ENCODE measurements around the gene PLEKHA1.

The PLEKHA1 gene

GRCh38 chr10:122374237-122374858 lies at the start of gene PLEKHA1:
PLEKHA1 (plus strand) TSS chr10:122374708; CDS start chr10:122393201, 18,493 bp downstream.
- H3K4me1 ChIP-seq (ENCODE audit: control insufficient read depth in 1 of 2, insufficient read depth in 2 of 2, low read length in 2 of 2), result no peaks in the 10 kb centered on the region
- peak within 1 kb of the TSS; percentile 86 for H3K27ac ChIP-seq (ENCODE audit: low read length)
- H3K4me3 ChIP-seq (ENCODE audit: low read depth in 1 of 2, low read length in 2 of 2), result peak within 1 kb of the TSS; percentile 83 to 91
- no peaks in the 10 kb centered on the region for H3K9me3 ChIP-seq (ENCODE audit: control insufficient read depth in 1 of 2, low read length in 2 of 2)
- H3K27me3 ChIP-seq (ENCODE audit: low read depth, low read length), result no peaks in the 10 kb centered on the region
- no peaks in the 10 kb centered on the region for H3K36me3 ChIP-seq (ENCODE audit: control insufficient read depth in 1 of 2, insufficient read depth in 2 of 2, low read length in 2 of 2)

DNA sequence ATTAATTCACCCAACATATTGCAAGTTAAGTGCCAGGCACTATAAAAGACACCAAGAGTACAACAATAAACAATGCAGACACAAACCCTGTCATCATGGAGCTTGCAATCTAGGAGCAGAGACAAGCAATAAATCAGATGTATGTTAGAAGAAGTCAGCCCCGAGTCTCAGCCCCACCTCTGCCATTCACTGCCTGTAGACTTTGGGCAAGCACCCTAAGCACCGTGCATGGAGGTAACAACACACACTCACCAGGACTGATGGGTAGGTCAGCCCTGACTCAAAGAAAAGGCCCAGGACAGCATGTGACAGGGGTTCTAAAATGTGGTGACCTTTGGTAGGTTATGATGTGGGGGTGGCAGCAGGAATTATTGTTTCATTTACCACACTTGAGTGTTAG lies 49.3 kb upstream of the PLEKHA1 start:
- H3K36me3 ChIP-seq (ENCODE audit: control insufficient read depth in 1 of 2, insufficient read depth in 2 of 2, low read length in 2 of 2), result no peaks in the 10 kb centered on the region
- H3K4me3 ChIP-seq (ENCODE audit: low read depth in 1 of 2, low read length in 2 of 2), result no peak overlapping the region
- no peak overlapping the region for H3K27ac ChIP-seq (ENCODE audit: low read length)
- no peaks in the 10 kb centered on the region for H3K9me3 ChIP-seq (ENCODE audit: control insufficient read depth in 1 of 2, low read length in 2 of 2)
- H3K27me3 ChIP-seq (ENCODE audit: low read depth, low read length), result no peaks in the 10 kb centered on the region
- H3K4me1 ChIP-seq (ENCODE audit: control insufficient read depth in 1 of 2, insufficient read depth in 2 of 2, low read length in 2 of 2), result no peaks in the 10 kb centered on the region

DNA sequence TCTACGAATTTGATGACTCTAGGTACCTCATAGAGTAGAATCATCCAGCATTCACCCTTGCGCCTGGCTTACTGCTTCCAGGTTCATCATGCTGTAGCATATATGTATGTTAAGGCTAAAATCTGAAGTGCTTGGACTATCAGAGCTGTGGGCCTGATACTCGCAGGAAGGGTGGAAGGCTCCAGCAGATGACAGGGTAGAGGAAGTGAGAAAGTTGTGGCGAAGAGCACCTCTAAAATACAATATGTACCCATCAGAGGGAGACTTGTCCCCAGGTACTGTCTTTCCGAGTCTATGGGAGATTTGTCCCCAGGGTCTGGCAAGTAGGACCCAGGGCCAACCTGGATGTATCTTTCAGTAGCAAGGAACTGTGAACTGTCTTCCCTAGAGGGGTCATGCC lies 48.1 kb upstream of the PLEKHA1 start:
- Histone ChIP-seq H3K4me1 (ENCODE audit: control insufficient read depth in 1 of 2, insufficient read depth in 2 of 2, low read length in 2 of 2) (no peaks in the 10 kb centered on the region), H3K27ac (ENCODE audit: low read length) (no peak overlapping the region), H3K9me3 (ENCODE audit: control insufficient read depth in 1 of 2, low read length in 2 of 2) (no peaks in the 10 kb centered on the region), H3K27me3 (ENCODE audit: low read depth, low read length) (no peaks in the 10 kb centered on the region), H3K36me3 (ENCODE audit: control insufficient read depth in 1 of 2, insufficient read depth in 2 of 2, low read length in 2 of 2) (no peaks in the 10 kb centered on the region), H3K4me3 (ENCODE audit: low read depth in 1 of 2, low read length in 2 of 2) (no peak overlapping the region)

GRCh38 chr10:122326806-122327205 lies 47.7 kb upstream of the PLEKHA1 start:
- no peak overlapping the region for H3K27ac ChIP-seq (ENCODE audit: low read length)
- no peaks in the 10 kb centered on the region for H3K27me3 ChIP-seq (ENCODE audit: low read depth, low read length)
- no peak overlapping the region for H3K4me3 ChIP-seq (ENCODE audit: low read depth in 1 of 2, low read length in 2 of 2)
- no peaks in the 10 kb centered on the region for H3K36me3 ChIP-seq (ENCODE audit: control insufficient read depth in 1 of 2, insufficient read depth in 2 of 2, low read length in 2 of 2)
- no peaks in the 10 kb centered on the region for H3K9me3 ChIP-seq (ENCODE audit: control insufficient read depth in 1 of 2, low read length in 2 of 2)
- H3K4me1 ChIP-seq (ENCODE audit: control insufficient read depth in 1 of 2, insufficient read depth in 2 of 2, low read length in 2 of 2), result no peaks in the 10 kb centered on the region

- no peaks in the 10 kb centered on the region for H3K36me3 ChIP-seq (ENCODE audit: control insufficient read depth in 1 of 2, insufficient read depth in 2 of 2, low read length in 2 of 2)
- no peak overlapping the region for H3K27ac ChIP-seq (ENCODE audit: low read length)
Measured at GRCh38 chr10:122327237-122328206, 47.0 kb upstream of the PLEKHA1 start.

GRCh38 chr10:122328676-122329075 lies 45.8 kb upstream of the PLEKHA1 start:
- no peaks in the 10 kb centered on the region for H3K27me3 ChIP-seq (ENCODE audit: low read depth, low read length)
- H3K4me3 ChIP-seq (ENCODE audit: low read depth in 1 of 2, low read length in 2 of 2), result no peak overlapping the region
- H3K9me3 ChIP-seq (ENCODE audit: control insufficient read depth in 1 of 2, low read length in 2 of 2), result no peaks in the 10 kb centered on the region
- H3K36me3 ChIP-seq (ENCODE audit: control insufficient read depth in 1 of 2, insufficient read depth in 2 of 2, low read length in 2 of 2), result no peaks in the 10 kb centered on the region
- no peaks in the 10 kb centered on the region for H3K4me1 ChIP-seq (ENCODE audit: control insufficient read depth in 1 of 2, insufficient read depth in 2 of 2, low read length in 2 of 2)
- no peak overlapping the region for H3K27ac ChIP-seq (ENCODE audit: low read length)

More at GRCh38 chr10:122327237-122328206, 47.0 kb upstream of the PLEKHA1 start:
- Histone ChIP-seq H3K27me3 (ENCODE audit: low read depth, low read length) (no peaks in the 10 kb centered on the region), H3K4me3 (ENCODE audit: low read depth in 1 of 2, low read length in 2 of 2) (no peak overlapping the region), H3K9me3 (ENCODE audit: control insufficient read depth in 1 of 2, low read length in 2 of 2) (no peaks in the 10 kb centered on the region), H3K4me1 (ENCODE audit: control insufficient read depth in 1 of 2, insufficient read depth in 2 of 2, low read length in 2 of 2) (no peaks in the 10 kb centered on the region)

GRCh38 chr10:122329416-122329815 lies 45.1 kb upstream of the PLEKHA1 start:
- no peak overlapping the region for H3K4me3 ChIP-seq (ENCODE audit: low read depth in 1 of 2, low read length in 2 of 2)
- no peaks in the 10 kb centered on the region for H3K4me1 ChIP-seq (ENCODE audit: control insufficient read depth in 1 of 2, insufficient read depth in 2 of 2, low read length in 2 of 2)
- H3K9me3 ChIP-seq (ENCODE audit: control insufficient read depth in 1 of 2, low read length in 2 of 2), result no peaks in the 10 kb centered on the region
- no peaks in the 10 kb centered on the region for H3K36me3 ChIP-seq (ENCODE audit: control insufficient read depth in 1 of 2, insufficient read depth in 2 of 2, low read length in 2 of 2)
- H3K27ac ChIP-seq (ENCODE audit: low read length), result no peak overlapping the region
- no peaks in the 10 kb centered on the region for H3K27me3 ChIP-seq (ENCODE audit: low read depth, low read length)

DNA sequence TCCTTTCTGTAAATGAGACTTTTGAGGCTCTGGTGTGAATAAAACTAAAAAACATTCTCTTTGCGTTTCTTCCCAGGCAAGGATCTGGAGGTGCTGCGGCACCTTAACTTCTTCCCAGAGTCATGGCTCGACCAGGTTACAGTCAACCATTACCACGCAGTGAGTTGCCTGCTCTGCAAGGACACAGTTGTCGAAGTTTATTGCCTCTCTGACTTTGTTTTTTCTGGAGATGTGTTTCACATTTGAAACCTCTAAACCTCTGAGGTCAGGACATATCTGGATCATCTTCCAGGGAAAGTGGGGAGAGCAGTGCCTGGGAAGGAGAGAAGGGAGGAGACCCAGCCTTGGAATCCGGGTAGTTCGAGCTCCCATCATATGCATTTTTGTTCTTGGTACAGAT lies 43.4 kb upstream of the PLEKHA1 start:
- H3K4me1 ChIP-seq (ENCODE audit: control insufficient read depth in 1 of 2, insufficient read depth in 2 of 2, low read length in 2 of 2), result no peaks in the 10 kb centered on the region
- H3K27me3 ChIP-seq (ENCODE audit: low read depth, low read length), result no peaks in the 10 kb centered on the region
- H3K4me3 ChIP-seq (ENCODE audit: low read depth in 1 of 2, low read length in 2 of 2), result no peak overlapping the region
- no peaks in the 10 kb centered on the region for H3K36me3 ChIP-seq (ENCODE audit: control insufficient read depth in 1 of 2, insufficient read depth in 2 of 2, low read length in 2 of 2)
- no peak overlapping the region for H3K27ac ChIP-seq (ENCODE audit: low read length)
- H3K9me3 ChIP-seq (ENCODE audit: control insufficient read depth in 1 of 2, low read length in 2 of 2), result no peaks in the 10 kb centered on the region

GRCh38 chr10:122331615-122332446 lies 42.7 kb upstream of the PLEKHA1 start:
- H3K36me3 ChIP-seq (ENCODE audit: control insufficient read depth in 1 of 2, insufficient read depth in 2 of 2, low read length in 2 of 2), result no peaks in the 10 kb centered on the region
- H3K4me1 ChIP-seq (ENCODE audit: control insufficient read depth in 1 of 2, insufficient read depth in 2 of 2, low read length in 2 of 2), result no peaks in the 10 kb centered on the region
- no peak overlapping the region for H3K4me3 ChIP-seq (ENCODE audit: low read depth in 1 of 2, low read length in 2 of 2)
- no peaks in the 10 kb centered on the region for H3K9me3 ChIP-seq (ENCODE audit: control insufficient read depth in 1 of 2, low read length in 2 of 2)
- no peaks in the 10 kb centered on the region for H3K27me3 ChIP-seq (ENCODE audit: low read depth, low read length)
- no peak overlapping the region for H3K27ac ChIP-seq (ENCODE audit: low read length)

DNA sequence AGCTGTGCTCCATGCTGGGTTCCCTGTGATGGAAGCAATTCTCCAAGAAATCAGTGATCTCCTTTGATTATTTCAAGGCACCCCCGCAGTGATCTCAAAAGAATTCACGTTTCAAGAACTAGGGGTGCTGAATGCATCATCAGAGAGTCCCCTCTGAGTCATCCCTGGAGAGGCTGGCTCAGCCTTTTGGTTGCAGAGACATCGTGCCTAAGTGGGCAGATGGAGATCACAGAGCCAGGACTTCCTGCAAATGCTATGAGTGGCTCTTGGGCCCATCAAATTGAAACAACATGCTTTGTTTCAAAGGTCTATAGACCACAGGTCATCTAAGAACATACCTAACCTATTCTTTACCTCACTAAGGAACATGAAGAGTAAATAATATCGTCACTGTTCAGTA lies 41.5 kb upstream of the PLEKHA1 start:
- Histone ChIP-seq H3K4me1 (ENCODE audit: control insufficient read depth in 1 of 2, insufficient read depth in 2 of 2, low read length in 2 of 2) (no peaks in the 10 kb centered on the region), H3K27me3 (ENCODE audit: low read depth, low read length) (no peaks in the 10 kb centered on the region), H3K27ac (ENCODE audit: low read length) (no peak overlapping the region), H3K36me3 (ENCODE audit: control insufficient read depth in 1 of 2, insufficient read depth in 2 of 2, low read length in 2 of 2) (no peaks in the 10 kb centered on the region), H3K9me3 (ENCODE audit: control insufficient read depth in 1 of 2, low read length in 2 of 2) (no peaks in the 10 kb centered on the region), H3K4me3 (ENCODE audit: low read depth in 1 of 2, low read length in 2 of 2) (no peak overlapping the region)

- no peak overlapping the region for H3K27ac ChIP-seq (ENCODE audit: low read length)
- no peak overlapping the region for H3K4me3 ChIP-seq (ENCODE audit: low read depth in 1 of 2, low read length in 2 of 2)
- H3K9me3 ChIP-seq (ENCODE audit: control insufficient read depth in 1 of 2, low read length in 2 of 2), result no peaks in the 10 kb centered on the region
- H3K36me3 ChIP-seq (ENCODE audit: control insufficient read depth in 1 of 2, insufficient read depth in 2 of 2, low read length in 2 of 2), result no peaks in the 10 kb centered on the region
- H3K27me3 ChIP-seq (ENCODE audit: low read depth, low read length), result no peaks in the 10 kb centered on the region
- H3K4me1 ChIP-seq (ENCODE audit: control insufficient read depth in 1 of 2, insufficient read depth in 2 of 2, low read length in 2 of 2), result no peaks in the 10 kb centered on the region
Measured at GRCh38 chr10:122336332-122336731, 38.2 kb upstream of the PLEKHA1 start.
